ENCODE data around the gene TNNT2. TPM values are rescaled to one million over a fixed set of nuclear protein-coding genes. Genes with fewer than 3 reads are reported as not detected.

TNNT2 gene
- polyA plus RNA-seq, 5 donors = 2.9 to 40.9 (median 4.8) TPM

- no peak for DNase-seq
Measured at GRCh38 chr1:201334325-201335173, 42.9 kb downstream of the TNNT2 start.

GRCh38 chr1:201332616-201333335 lies 44.7 kb downstream of the TNNT2 start:
- no peak for DNase-seq

GRCh38 chr1:201332021-201332420 lies 45.5 kb downstream of the TNNT2 start:
- no peak for DNase-seq

- no peak for DNase-seq
Measured at GRCh38 chr1:201331166-201331565, 46.3 kb downstream of the TNNT2 start.

- no peak for DNase-seq
Measured at GRCh38 chr1:201330541-201330940, 46.9 kb downstream of the TNNT2 start.

- peak in 1 of 2 donors; percentile 23 for DNase-seq
Measured at GRCh38 chr1:201329801-201330200, 47.7 kb downstream of the TNNT2 start.

- peak; percentile 39 to 40 for DNase-seq
Measured at GRCh38 chr1:201329286-201329685, 48.2 kb downstream of the TNNT2 start.

- DNase-seq = no peak
Measured at GRCh38 chr1:201328576-201328975, 48.9 kb downstream of the TNNT2 start.

GRCh38 chr1:201327687-201328240 lies 49.7 kb downstream of the TNNT2 start:
- no peak for DNase-seq

- DNase-seq = no peak
Measured at GRCh38 chr1:201326710-201327109, 50.8 kb downstream of the TNNT2 start.

GRCh38 chr1:201325678-201326060 lies 51.8 kb downstream of the TNNT2 start:
- no peak for DNase-seq

GRCh38 chr1:201324821-201325677 lies 52.4 kb downstream of the TNNT2 start:
- no peak for DNase-seq

GRCh38 chr1:201324306-201324705 lies 53.2 kb downstream of the TNNT2 start:
- DNase-seq = no peak

- no peak for DNase-seq
Measured at GRCh38 chr1:201322653-201323510, 54.6 kb downstream of the TNNT2 start.

- DNase-seq = no peak
Measured at GRCh38 chr1:201321826-201322390, 55.6 kb downstream of the TNNT2 start.

- no peak for DNase-seq
Measured at GRCh38 chr1:201320168-201320788, 57.2 kb downstream of the TNNT2 start.

- no peak for DNase-seq
Measured at GRCh38 chr1:201319631-201320030, 57.8 kb downstream of the TNNT2 start.

- no peak for DNase-seq
Measured at GRCh38 chr1:201318504-201319340, 58.8 kb downstream of the TNNT2 start.

GRCh38 chr1:201317551-201317950 lies 59.9 kb downstream of the TNNT2 start:
- DNase-seq = no peak
